A549 (cell line): ENCODE measurements around the gene PIP4K2A.

Source experiments
- CEBPB ChIP-seq, 2 experiments: fragments of >200 bp in 1 of 2; sonication (Bioruptor Twin) in 1 of 2; formaldehyde crosslinking in 1 of 2; IDR thresholded peaks; 2 replicates each; pipeline ENCODE4 v1.6.1; 2012 to 2016
- FOSL2 ChIP-seq, 2 experiments: fragments of 450-650 bp in 1 of 2; fragments of >200 bp in 1 of 2; sonication (Bioruptor Twin) in 1 of 2; formaldehyde crosslinking; IDR thresholded peaks; 2 replicates each; pipeline versions ENCODE4 v1.5.0 to v1.6.1; 2016 to 2020; ENCODE audit warnings: mild to moderate bottlenecking in 1 of 2, moderate library complexity in 1 of 2
- HOXA7 ChIP-seq: fragments of 250-450 bp; sonication (Bioruptor Pico); IDR thresholded peaks from 2 replicates; pipeline ENCODE4 v1.5.0; 2020; ENCODE audit warnings: mild to moderate bottlenecking, moderate library complexity
- MAFK ChIP-seq: fragments of 450-650 bp; IDR thresholded peaks from 2 replicates; pipeline ENCODE4 v1.6.1; 2014; ENCODE audit not compliant: partially characterized antibody
- MYC ChIP-seq: IDR thresholded peaks from 2 replicates; pipeline ENCODE4 v1.6.1; 2012; ENCODE audit warnings: mild to moderate bottlenecking, inconsistent platforms, low read length, improper control_type of control experiment, borderline replicate concordance
- POLR2A ChIP-seq: IDR thresholded peaks from 2 replicates; pipeline ENCODE4 v1.6.1; 2012; ENCODE audit warnings: mild to moderate bottlenecking, low read length
- POLR2AphosphoS2 ChIP-seq: conservative IDR thresholded peaks from 2 replicates; pipeline ENCODE4 v1.6.1; 2012; ENCODE audit warnings: low read length, improper control_type of control experiment, inconsistent platforms
- RCOR1 ChIP-seq: fragments of 150-350 bp; IDR thresholded peaks from 2 replicates; pipeline ENCODE4 v1.6.1; 2014; ENCODE audit warnings: antibody characterized with exemption, low read length, low read depth
- TF ChIP-seq, protein P1 (sequence below): fragments of >200 bp; sonication (Bioruptor Twin); formaldehyde crosslinking; IDR thresholded peaks from 3 replicates; pipeline ENCODE4 v1.5.1; 2016
- TF ChIP-seq, protein P2 (sequence below): fragments of 200-600 bp; sonication (generic); IDR thresholded peaks from 2 replicates; pipeline ENCODE4 v1.6.1; 2016; ENCODE audit warnings: antibody characterized with exemption, mild to moderate bottlenecking, moderate library complexity
- TF ChIP-seq, protein P3 (sequence below): fragments of 250-450 bp; sonication (Bioruptor Pico); IDR thresholded peaks from 2 replicates; pipeline ENCODE4 v1.5.0; 2021; ENCODE audit warnings: mild to moderate bottlenecking, moderate library complexity, borderline replicate concordance
- TF ChIP-seq, protein P4 (sequence below): IDR thresholded peaks from 2 replicates; pipeline ENCODE4 v1.6.1; 2012
- TF ChIP-seq, protein P5 (sequence below): fragments of 450-650 bp; IDR thresholded peaks from 2 replicates; pipeline ENCODE4 v1.6.1; 2014; ENCODE audit warnings: antibody characterized with exemption
- TF ChIP-seq, protein P6 (sequence below): IDR thresholded peaks from 2 replicates; pipeline ENCODE4 v1.6.1; 2012

DNA sequence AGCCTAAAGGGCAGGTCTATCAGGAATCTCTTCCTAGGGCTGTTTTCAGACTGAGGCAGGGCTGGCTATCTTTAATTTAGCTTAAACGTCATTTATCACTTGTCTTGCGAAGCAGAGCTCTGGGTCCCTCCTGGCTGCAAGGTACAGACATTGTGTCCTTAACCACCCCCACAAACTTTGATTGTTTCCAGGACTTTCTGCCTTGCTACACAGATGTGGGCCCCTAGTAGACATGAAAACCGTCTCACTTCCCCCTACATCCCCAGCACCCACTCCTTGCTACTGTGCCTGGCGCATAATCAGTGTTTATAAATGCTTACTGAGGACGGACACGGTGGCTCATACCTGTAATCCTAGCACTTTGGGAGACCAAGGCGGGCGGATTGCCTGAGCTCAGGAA is 54.5 kb downstream of the PIP4K2A start:
- TF ChIP-seq POLR2A (no peak), CEBPB (IDR thresholded peaks at IDR 0.05) (no peak), FOSL2 (IDR thresholded peaks at IDR 0.05) (no peak), FOSL2 (CRISPR knock-in tag; IDR thresholded peaks at IDR 0.05) (no peak), MAFK (no peak), POLR2AphosphoS2 (no peak), MYC (no peak), HOXA7 (no peak), RCOR1 (no peak)
- TF ChIP-seq, protein P1, sequence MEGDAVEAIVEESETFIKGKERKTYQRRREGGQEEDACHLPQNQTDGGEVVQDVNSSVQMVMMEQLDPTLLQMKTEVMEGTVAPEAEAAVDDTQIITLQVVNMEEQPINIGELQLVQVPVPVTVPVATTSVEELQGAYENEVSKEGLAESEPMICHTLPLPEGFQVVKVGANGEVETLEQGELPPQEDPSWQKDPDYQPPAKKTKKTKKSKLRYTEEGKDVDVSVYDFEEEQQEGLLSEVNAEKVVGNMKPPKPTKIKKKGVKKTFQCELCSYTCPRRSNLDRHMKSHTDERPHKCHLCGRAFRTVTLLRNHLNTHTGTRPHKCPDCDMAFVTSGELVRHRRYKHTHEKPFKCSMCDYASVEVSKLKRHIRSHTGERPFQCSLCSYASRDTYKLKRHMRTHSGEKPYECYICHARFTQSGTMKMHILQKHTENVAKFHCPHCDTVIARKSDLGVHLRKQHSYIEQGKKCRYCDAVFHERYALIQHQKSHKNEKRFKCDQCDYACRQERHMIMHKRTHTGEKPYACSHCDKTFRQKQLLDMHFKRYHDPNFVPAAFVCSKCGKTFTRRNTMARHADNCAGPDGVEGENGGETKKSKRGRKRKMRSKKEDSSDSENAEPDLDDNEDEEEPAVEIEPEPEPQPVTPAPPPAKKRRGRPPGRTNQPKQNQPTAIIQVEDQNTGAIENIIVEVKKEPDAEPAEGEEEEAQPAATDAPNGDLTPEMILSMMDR = no peak
- TF ChIP-seq, protein P2, sequence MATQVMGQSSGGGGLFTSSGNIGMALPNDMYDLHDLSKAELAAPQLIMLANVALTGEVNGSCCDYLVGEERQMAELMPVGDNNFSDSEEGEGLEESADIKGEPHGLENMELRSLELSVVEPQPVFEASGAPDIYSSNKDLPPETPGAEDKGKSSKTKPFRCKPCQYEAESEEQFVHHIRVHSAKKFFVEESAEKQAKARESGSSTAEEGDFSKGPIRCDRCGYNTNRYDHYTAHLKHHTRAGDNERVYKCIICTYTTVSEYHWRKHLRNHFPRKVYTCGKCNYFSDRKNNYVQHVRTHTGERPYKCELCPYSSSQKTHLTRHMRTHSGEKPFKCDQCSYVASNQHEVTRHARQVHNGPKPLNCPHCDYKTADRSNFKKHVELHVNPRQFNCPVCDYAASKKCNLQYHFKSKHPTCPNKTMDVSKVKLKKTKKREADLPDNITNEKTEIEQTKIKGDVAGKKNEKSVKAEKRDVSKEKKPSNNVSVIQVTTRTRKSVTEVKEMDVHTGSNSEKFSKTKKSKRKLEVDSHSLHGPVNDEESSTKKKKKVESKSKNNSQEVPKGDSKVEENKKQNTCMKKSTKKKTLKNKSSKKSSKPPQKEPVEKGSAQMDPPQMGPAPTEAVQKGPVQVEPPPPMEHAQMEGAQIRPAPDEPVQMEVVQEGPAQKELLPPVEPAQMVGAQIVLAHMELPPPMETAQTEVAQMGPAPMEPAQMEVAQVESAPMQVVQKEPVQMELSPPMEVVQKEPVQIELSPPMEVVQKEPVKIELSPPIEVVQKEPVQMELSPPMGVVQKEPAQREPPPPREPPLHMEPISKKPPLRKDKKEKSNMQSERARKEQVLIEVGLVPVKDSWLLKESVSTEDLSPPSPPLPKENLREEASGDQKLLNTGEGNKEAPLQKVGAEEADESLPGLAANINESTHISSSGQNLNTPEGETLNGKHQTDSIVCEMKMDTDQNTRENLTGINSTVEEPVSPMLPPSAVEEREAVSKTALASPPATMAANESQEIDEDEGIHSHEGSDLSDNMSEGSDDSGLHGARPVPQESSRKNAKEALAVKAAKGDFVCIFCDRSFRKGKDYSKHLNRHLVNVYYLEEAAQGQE = no peak
- TF ChIP-seq, protein P3, sequence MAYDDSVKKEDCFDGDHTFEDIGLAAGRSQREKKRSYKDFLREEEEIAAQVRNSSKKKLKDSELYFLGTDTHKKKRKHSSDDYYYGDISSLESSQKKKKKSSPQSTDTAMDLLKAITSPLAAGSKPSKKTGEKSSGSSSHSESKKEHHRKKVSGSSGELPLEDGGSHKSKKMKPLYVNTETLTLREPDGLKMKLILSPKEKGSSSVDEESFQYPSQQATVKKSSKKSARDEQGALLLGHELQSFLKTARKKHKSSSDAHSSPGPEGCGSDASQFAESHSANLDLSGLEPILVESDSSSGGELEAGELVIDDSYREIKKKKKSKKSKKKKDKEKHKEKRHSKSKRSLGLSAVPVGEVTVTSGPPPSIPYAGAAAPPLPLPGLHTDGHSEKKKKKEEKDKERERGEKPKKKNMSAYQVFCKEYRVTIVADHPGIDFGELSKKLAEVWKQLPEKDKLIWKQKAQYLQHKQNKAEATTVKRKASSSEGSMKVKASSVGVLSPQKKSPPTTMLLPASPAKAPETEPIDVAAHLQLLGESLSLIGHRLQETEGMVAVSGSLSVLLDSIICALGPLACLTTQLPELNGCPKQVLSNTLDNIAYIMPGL (CRISPR knock-in tag) = no peak
- TF ChIP-seq, protein P4, sequence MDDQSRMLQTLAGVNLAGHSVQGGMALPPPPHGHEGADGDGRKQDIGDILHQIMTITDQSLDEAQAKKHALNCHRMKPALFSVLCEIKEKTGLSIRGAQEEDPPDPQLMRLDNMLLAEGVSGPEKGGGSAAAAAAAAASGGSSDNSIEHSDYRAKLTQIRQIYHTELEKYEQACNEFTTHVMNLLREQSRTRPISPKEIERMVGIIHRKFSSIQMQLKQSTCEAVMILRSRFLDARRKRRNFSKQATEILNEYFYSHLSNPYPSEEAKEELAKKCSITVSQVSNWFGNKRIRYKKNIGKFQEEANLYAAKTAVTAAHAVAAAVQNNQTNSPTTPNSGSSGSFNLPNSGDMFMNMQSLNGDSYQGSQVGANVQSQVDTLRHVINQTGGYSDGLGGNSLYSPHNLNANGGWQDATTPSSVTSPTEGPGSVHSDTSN = no peak
- TF ChIP-seq, protein P5, sequence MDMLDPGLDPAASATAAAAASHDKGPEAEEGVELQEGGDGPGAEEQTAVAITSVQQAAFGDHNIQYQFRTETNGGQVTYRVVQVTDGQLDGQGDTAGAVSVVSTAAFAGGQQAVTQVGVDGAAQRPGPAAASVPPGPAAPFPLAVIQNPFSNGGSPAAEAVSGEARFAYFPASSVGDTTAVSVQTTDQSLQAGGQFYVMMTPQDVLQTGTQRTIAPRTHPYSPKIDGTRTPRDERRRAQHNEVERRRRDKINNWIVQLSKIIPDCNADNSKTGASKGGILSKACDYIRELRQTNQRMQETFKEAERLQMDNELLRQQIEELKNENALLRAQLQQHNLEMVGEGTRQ = no peak
- TF ChIP-seq, protein P6, sequence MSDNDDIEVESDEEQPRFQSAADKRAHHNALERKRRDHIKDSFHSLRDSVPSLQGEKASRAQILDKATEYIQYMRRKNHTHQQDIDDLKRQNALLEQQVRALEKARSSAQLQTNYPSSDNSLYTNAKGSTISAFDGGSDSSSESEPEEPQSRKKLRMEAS = no peak
